Fibroblast of lung (primary cell): Measurements from ENCODE around the gene KIF2A.

Source experiments
- CTCF ChIP-seq, 2 donors: IDR thresholded peaks in 1 of 2; conservative IDR thresholded peaks in 1 of 2; 1 replicate in 1 of 2; 2 replicates in 1 of 2; pipeline ENCODE4 v1.5.1; 2011 to 2012; ENCODE audit warnings: low read length in 2 of 2, control low read depth in 1 of 2, inconsistent platforms in 1 of 2, low read depth in 1 of 2, mild to moderate bottlenecking in 1 of 2
- EZH2 ChIP-seq: IDR thresholded peaks from 2 replicates; pipeline ENCODE4 v1.5.1; 2012; ENCODE audit warnings: low read length, control low read depth, mild to moderate bottlenecking; ENCODE audit errors: missing control alignments

GRCh38 chr5:62257020-62257367 lies 49.0 kb upstream of the KIF2A start:
- TF ChIP-seq CTCF (conservative IDR thresholded peaks at IDR 0.05 in 1 of 2, IDR thresholded peaks at IDR 0.05 in 1 of 2; ENCODE audit: low read depth in 1 of 2, low read length in 2 of 2), result no peak
- no peak for TF ChIP-seq EZH2
